Upper lobe of right lung (tissue), 1 donor: ENCODE measurements around the gene SETD6. TPM values are rescaled to one million over a fixed set of nuclear protein-coding genes. Genes with fewer than 3 reads are reported as not detected.

Source experiments
- ATAC-seq: fragments of 200-7000 bp; cut with Tn5 transposase; one replicate; pipeline ENCODE4 v1.9.1; 2020; ENCODE audit warnings: mild to moderate bottlenecking, moderate library complexity
- DNase-seq: peaks from one replicate; pipeline ENCODE4 v3.0.0-alpha.2; 2020
- H3K27ac ChIP-seq: fragments of 200-600 bp; one replicate; pipeline ENCODE4 v1.8.0; 2022
- H3K27me3 ChIP-seq: fragments of 200-600 bp; one replicate; pipeline ENCODE4 v1.8.0; 2022; ENCODE audit warnings: mild to moderate bottlenecking
- H3K36me3 ChIP-seq: fragments of 200-600 bp; one replicate; pipeline ENCODE4 v1.8.0; 2022
- H3K4me1 ChIP-seq: fragments of 200-600 bp; one replicate; pipeline ENCODE4 v1.8.0; 2022
- H3K4me3 ChIP-seq: fragments of 200-600 bp; one replicate; pipeline ENCODE4 v1.8.0; 2022; ENCODE audit warnings: mild to moderate bottlenecking
- H3K9me3 ChIP-seq: fragments of 200-600 bp; one replicate; pipeline ENCODE4 v1.8.0; 2022
- intact Hi-C: fragments of 100-400 bp; cut with DNase I; formaldehyde crosslinking; loops from one replicate; pipeline ENCODE4 v1.11.0; 2022
- total RNA-seq: library from RNA; stranded (reverse); fragmentation: NEBNext Ultra II Directional; extraction: Animal tissue kit (Norgen Biotek cat#: 25700); gene quantifications from one replicate; pipeline ENCODE4 v1.2.1, GENCODE V29; 2021
- TF ChIP-seq, protein P1 (sequence below): fragments of 200-600 bp; IDR thresholded peaks from one replicate; pipeline ENCODE4 v1.8.0; 2022; ENCODE audit warnings: antibody characterized with exemption
- donor health status: DM: no; HTN: yes; CAD: no; lungs with severe emphysema.

Gene SETD6
- total RNA-seq, 1 donor from 2014 or later: 22.0 TPM

GRCh38 chr16:58503166-58503862 lies 12.0 kb upstream of the SETD6 start:
- Histone ChIP-seq H3K27ac (no peak overlapping the region), H3K4me3 (no peak overlapping the region), H3K4me1 (peaks cover 4% of the 10 kb centered on the region), H3K36me3 (no peaks in the 10 kb centered on the region), H3K27me3 (peaks cover 34% of the 10 kb centered on the region), H3K9me3 (no peaks in the 10 kb centered on the region)
- DNase-seq (no peak), ATAC-seq (no peak)
- TF ChIP-seq, protein P1, sequence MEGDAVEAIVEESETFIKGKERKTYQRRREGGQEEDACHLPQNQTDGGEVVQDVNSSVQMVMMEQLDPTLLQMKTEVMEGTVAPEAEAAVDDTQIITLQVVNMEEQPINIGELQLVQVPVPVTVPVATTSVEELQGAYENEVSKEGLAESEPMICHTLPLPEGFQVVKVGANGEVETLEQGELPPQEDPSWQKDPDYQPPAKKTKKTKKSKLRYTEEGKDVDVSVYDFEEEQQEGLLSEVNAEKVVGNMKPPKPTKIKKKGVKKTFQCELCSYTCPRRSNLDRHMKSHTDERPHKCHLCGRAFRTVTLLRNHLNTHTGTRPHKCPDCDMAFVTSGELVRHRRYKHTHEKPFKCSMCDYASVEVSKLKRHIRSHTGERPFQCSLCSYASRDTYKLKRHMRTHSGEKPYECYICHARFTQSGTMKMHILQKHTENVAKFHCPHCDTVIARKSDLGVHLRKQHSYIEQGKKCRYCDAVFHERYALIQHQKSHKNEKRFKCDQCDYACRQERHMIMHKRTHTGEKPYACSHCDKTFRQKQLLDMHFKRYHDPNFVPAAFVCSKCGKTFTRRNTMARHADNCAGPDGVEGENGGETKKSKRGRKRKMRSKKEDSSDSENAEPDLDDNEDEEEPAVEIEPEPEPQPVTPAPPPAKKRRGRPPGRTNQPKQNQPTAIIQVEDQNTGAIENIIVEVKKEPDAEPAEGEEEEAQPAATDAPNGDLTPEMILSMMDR: no peak
- intact Hi-C loops: no loop called here

GRCh38 chr16:58503863-58504688 lies 11.2 kb upstream of the SETD6 start:
- Histone ChIP-seq H3K27ac (no peak overlapping the region), H3K4me3 (no peak overlapping the region), H3K27me3 (peaks cover 34% of the 10 kb centered on the region), H3K9me3 (no peaks in the 10 kb centered on the region), H3K4me1 (peaks cover 4% of the 10 kb centered on the region), H3K36me3 (no peaks in the 10 kb centered on the region)
- DNase-seq: no peak
- intact Hi-C loops: no loop called here
- no peak for ATAC-seq
- TF ChIP-seq, protein P1: no peak

DNA sequence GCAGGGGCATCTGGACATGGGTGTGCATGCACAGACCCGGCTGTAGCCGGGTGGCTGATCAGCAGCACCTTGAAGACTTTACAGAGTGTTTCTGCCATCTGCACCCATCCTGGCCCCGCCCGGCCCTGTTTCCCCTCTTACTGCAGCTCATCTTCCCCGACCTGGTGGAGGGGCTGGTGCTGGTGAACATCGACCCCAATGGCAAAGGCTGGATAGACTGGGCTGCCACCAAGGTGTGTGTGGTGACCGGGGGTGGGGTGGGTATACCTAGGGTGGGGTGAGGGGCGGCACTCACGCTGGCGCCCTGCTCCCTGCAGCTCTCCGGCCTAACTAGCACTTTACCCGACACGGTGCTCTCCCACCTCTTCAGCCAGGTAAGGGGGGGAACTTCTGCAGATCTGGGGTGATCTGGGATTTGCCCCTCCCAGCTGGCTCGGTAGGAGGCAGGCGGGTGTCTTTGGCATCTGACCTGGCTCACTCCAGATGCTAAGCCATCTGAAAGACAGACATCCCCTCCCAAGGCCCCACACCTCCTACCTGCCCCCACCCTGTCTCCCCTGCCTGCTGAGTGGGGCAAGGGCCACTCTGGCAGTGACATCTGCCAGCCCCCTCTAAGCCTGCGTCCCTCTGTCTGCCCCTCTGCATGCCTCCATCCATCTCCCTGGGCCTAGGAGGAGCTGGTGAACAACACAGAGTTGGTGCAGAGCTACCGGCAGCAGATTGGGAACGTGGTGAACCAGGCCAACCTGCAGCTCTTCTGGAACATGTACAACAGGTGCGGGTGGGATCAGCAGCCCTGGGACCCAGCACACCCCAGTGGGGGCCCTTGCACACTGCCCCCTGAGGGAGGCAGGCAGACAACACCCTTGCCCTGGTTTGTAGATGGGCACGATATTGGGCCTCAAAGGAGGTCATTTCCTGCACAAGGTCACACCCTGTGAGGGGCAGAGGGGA lies 8.8 kb upstream of the SETD6 start:
- H3K9me3 ChIP-seq: no peaks in the 10 kb centered on the region
- intact Hi-C loops: no loop called here
- no peak overlapping the region for H3K4me3 ChIP-seq
- H3K27ac ChIP-seq: no peak overlapping the region
- DNase-seq (no peak), ATAC-seq (no peak)
- H3K4me1 ChIP-seq: no peaks in the 10 kb centered on the region
- H3K27me3 ChIP-seq: peaks cover 19% of the 10 kb centered on the region
- no peaks in the 10 kb centered on the region for H3K36me3 ChIP-seq
- TF ChIP-seq, protein P1: no peak

DNA sequence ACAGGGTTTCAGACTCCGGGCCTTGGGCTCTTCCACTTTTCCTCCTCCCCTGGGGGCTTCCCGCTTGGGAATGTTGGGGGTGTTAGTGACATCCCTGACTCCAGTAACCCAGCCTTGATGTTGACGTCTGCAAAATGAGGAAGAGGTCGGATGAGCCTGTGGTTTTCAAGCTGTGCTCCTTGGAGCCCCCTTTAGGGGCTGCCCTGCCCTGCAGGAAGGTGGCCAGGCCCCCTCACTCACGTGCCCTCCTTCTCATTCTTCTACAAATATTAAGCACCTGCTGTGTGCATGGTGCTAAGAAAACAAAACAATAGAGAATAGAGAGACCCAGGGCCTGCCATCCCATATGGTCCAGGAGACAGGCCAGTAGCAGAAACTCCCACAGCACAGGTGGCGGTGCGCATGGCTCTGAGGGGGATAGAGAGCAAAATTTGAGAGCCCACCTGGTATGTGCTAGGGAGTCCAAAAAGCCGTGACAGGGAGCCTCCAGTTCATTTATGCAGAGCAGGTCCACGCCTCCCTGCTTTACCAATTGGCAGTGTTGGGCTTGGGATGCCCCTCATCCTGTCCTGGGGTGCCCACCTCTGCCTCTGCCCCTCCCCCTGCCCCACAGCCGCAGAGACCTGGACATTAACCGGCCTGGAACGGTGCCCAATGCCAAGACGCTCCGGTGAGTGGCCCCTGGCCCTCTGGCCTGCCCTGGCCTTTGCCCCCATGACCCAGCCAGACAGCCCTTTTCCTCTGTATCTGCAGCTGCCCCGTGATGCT lies 7.9 kb upstream of the SETD6 start:
- TF ChIP-seq, protein P1: no peak
- Histone ChIP-seq H3K4me1 (no peaks in the 10 kb centered on the region), H3K27ac (no peak overlapping the region), H3K9me3 (no peaks in the 10 kb centered on the region), H3K36me3 (no peaks in the 10 kb centered on the region), H3K4me3 (no peak overlapping the region), H3K27me3 (peaks cover 11% of the 10 kb centered on the region)
- DNase-seq: no peak
- no peak for ATAC-seq
- intact Hi-C loops: no loop called here
